HCT116 (cell line): ENCODE data around the gene COBL. TPM values are rescaled to one million over a fixed set of nuclear protein-coding genes. Genes with fewer than 3 reads are reported as not detected.

Source experiments
- ATAC-seq: fragments of 200-7000 bp; cut with Tn5 transposase; 2 replicates; pipeline ENCODE4 v1.9.1; 2020; ENCODE audit warnings: mild to moderate bottlenecking, moderate library complexity
- BruUV-seq: library from RNA; stranded (reverse); fragments of 400-500 nt; replicated peaks from 2 replicates; lab custom pipeline; 2021; lab: Mats Ljungman, UMichigan
- CTCF ChIA-PET: fragments of 300-600 bp; sonication (Branson Sonifier 250); formaldehyde crosslinking; loops from one replicate; lab custom pipeline; 2021; ENCODE audit warnings: antibody characterized with exemption; lab: Charles Lee
- POLR2A ChIA-PET: fragments of 300-600, 350-600 bp; sonication (Branson Sonifier 250); formaldehyde crosslinking; loops from one replicate; lab custom pipeline; 2021; ENCODE audit warnings: antibody characterized with exemption; lab: Charles Lee
- RAD21 ChIA-PET, 2 experiments: fragments of 300-600 bp; sonication (Branson Sonifier 250); formaldehyde crosslinking; loops; one replicate each; lab custom pipeline; 2023; ENCODE audit warnings: low total read pairs in 2 of 2; ENCODE audit not compliant: uncharacterized antibody in 2 of 2, unreplicated experiment in 2 of 2, low non-redundant PET in 1 of 2; lab: Charles Lee
- DNase-seq: peaks from one replicate; pipeline ENCODE4 v3.0.0-alpha.2; 2010; ENCODE audit warnings: low read depth, low spot score
- H2AFZ ChIP-seq: fragments of 200-600 bp; shearing (Covaris generic), sonication (generic); 2 replicates; pipeline ENCODE4 v1.6.1; 2017; ENCODE audit warnings: low read depth, mixed run types, mixed read lengths, antibody characterized with exemption, low read length; ENCODE audit not compliant: poor library complexity, severe bottlenecking
- H3K27ac ChIP-seq: 2 replicates; pipeline ENCODE4 v1.5.1; 2012; ENCODE audit warnings: low read depth, low read length
- H3K27me3 ChIP-seq: fragments of 200-600 bp; sonication (generic); 2 replicates; pipeline ENCODE4 v1.6.1; 2016; ENCODE audit warnings: mixed run types, low read length, mixed read lengths; ENCODE audit not compliant: insufficient read depth
- H3K36me3 ChIP-seq, 2 experiments: fragments of 200-500 bp in 1 of 2; fragments of 200-600 bp in 1 of 2; sonication (Bioruptor generic) in 1 of 2; sonication (generic) in 1 of 2; 2 replicates each; pipeline versions ENCODE4 v1.5.1 to v1.6.1; 2014 to 2016; ENCODE audit warnings: low read length in 2 of 2, inconsistent platforms in 1 of 2, mixed read lengths in 1 of 2, mixed run types in 1 of 2; ENCODE audit not compliant: insufficient read depth in 2 of 2, control insufficient read depth in 1 of 2
- H3K4me1 ChIP-seq, 2 experiments: fragments of 200-600 bp in 1 of 2; sonication (generic) in 1 of 2; 2 replicates each; pipeline versions ENCODE4 v1.5.1 to v1.6.1; 2012 to 2017; ENCODE audit warnings: low read length in 2 of 2, inconsistent platforms in 1 of 2, mild to moderate bottlenecking in 1 of 2, mixed read lengths in 1 of 2, mixed run types in 1 of 2, moderate library complexity in 1 of 2; ENCODE audit not compliant: insufficient read depth in 2 of 2, control insufficient read depth in 1 of 2
- H3K4me2 ChIP-seq: fragments of 200-600 bp; sonication (generic); 2 replicates; pipeline ENCODE4 v1.6.1; 2017; ENCODE audit warnings: mixed run types, low read length, mixed read lengths
- H3K4me3 ChIP-seq, 2 experiments: fragments of 200-600 bp in 1 of 2; sonication (generic) in 1 of 2; replicated peaks in 1 of 2; 2 replicates each; pipeline ENCODE4 v1.5.1; 2011 to 2016; ENCODE audit warnings: low read length in 2 of 2, control low read depth in 1 of 2, low read depth in 1 of 2, mild to moderate bottlenecking in 1 of 2, mixed read lengths in 1 of 2, mixed run types in 1 of 2
- H3K79me2 ChIP-seq: fragments of 200-600 bp; sonication (generic); 2 replicates; pipeline ENCODE4 v1.6.1; 2017; ENCODE audit warnings: mild to moderate bottlenecking, mixed run types, low read length, moderate library complexity, mixed read lengths; ENCODE audit not compliant: insufficient read depth
- H3K9ac ChIP-seq: fragments of 200-600 bp; sonication (generic); 2 replicates; pipeline ENCODE4 v1.6.1; 2016; ENCODE audit warnings: low read length, mixed read lengths
- H3K9me2 ChIP-seq: fragments of 200-600 bp; sonication (generic), shearing (Covaris generic); 2 replicates; pipeline ENCODE4 v1.6.1; 2017; ENCODE audit warnings: mixed run types, mild to moderate bottlenecking, moderate library complexity; ENCODE audit not compliant: insufficient read depth
- H3K9me3 ChIP-seq, 2 experiments: fragments of 200-500 bp in 1 of 2; fragments of 200-600 bp in 1 of 2; sonication (Bioruptor generic) in 1 of 2; sonication (generic) in 1 of 2; 2 replicates each; pipeline ENCODE4 v1.6.1; 2014 to 2017; ENCODE audit warnings: low read length in 2 of 2, mixed read lengths in 2 of 2, inconsistent platforms in 1 of 2, low read depth in 1 of 2, mild to moderate bottlenecking in 1 of 2, mixed run types in 1 of 2, moderate library complexity in 1 of 2; ENCODE audit not compliant: control insufficient read depth in 1 of 2, insufficient read depth in 1 of 2
- H4K20me1 ChIP-seq: fragments of 200-600 bp; sonication (generic), shearing (Covaris generic); 2 replicates; pipeline ENCODE4 v1.6.1; 2017; ENCODE audit warnings: mixed run types, mild to moderate bottlenecking, moderate library complexity; ENCODE audit not compliant: insufficient read depth
- CBX3 ChIP-seq: IDR thresholded peaks from 2 replicates; pipeline ENCODE4 v1.6.1; 2012; ENCODE audit warnings: low read depth
- EGR1 ChIP-seq: IDR thresholded peaks from 2 replicates; pipeline ENCODE4 v1.6.1; 2012; ENCODE audit warnings: low read depth
- ELF1 ChIP-seq: IDR thresholded peaks from 2 replicates; pipeline ENCODE4 v1.6.1; 2012; ENCODE audit warnings: low read depth, borderline replicate concordance
- EZH2 ChIP-seq: fragments of 200-600 bp; sonication (generic); IDR thresholded peaks from 2 replicates; pipeline ENCODE4 v1.6.1; 2017; ENCODE audit warnings: antibody characterized with exemption, mixed run types
- EZH2phosphoT487 ChIP-seq: fragments of 200-600 bp; IDR thresholded peaks from 2 replicates; pipeline ENCODE4 v1.6.1; 2018; ENCODE audit warnings: antibody characterized with exemption, borderline replicate concordance
- FOSL1 ChIP-seq: IDR thresholded peaks from 2 replicates; pipeline ENCODE4 v1.6.1; 2012; ENCODE audit warnings: low read depth
- JUND ChIP-seq: IDR thresholded peaks from 2 replicates; pipeline ENCODE4 v1.6.1; 2012
- POLR2AphosphoS5 ChIP-seq: IDR thresholded peaks from 2 replicates; pipeline ENCODE4 v1.6.1; 2011; ENCODE audit warnings: mild to moderate bottlenecking, low read depth, low read length, moderate library complexity
- SIN3A ChIP-seq: IDR thresholded peaks from 2 replicates; pipeline ENCODE4 v1.6.1; 2012; ENCODE audit warnings: low read depth
- SP1 ChIP-seq: IDR thresholded peaks from 2 replicates; pipeline ENCODE4 v1.6.1; 2012; ENCODE audit warnings: low read depth
- TCF7L2 ChIP-seq: IDR thresholded peaks from 2 replicates; pipeline ENCODE4 v1.7.0; 2011; ENCODE audit warnings: borderline replicate concordance, inconsistent platforms; ENCODE audit not compliant: insufficient read depth, insufficient read length; ENCODE audit errors: extremely low read depth
- YY1 ChIP-seq: IDR thresholded peaks from 2 replicates; pipeline ENCODE4 v1.6.1; 2011; ENCODE audit warnings: low read length, low read depth, moderate library complexity, mild to moderate bottlenecking; ENCODE audit not compliant: insufficient replicate concordance; ENCODE audit errors: extremely low read depth
- ZNF274 ChIP-seq: fragments of 200-500 bp; sonication (Bioruptor generic); IDR thresholded peaks from 2 replicates; pipeline ENCODE4 v1.6.1; 2014; ENCODE audit warnings: mild to moderate bottlenecking, low read depth, low read length, inconsistent platforms
- intact Hi-C: fragments of 100-400 bp; cut with micrococcal nuclease; formaldehyde crosslinking; loops from 2 replicates; pipeline ENCODE4 v1.10.0; 2022
- total RNA-seq: library from RNA; stranded (reverse); gene quantifications from one replicate; pipeline ENCODE4 v1.2.1, GENCODE V29; 2021; ENCODE audit not compliant: unreplicated experiment
- TF ChIP-seq, protein P1 (sequence below), 3 experiments: fragments of 200-600 bp in 1 of 3; sonication (generic) in 1 of 3; IDR thresholded peaks in 2 of 3; conservative IDR thresholded peaks in 1 of 3; 2 replicates each; pipeline ENCODE4 v1.5.1; 2012 to 2017; ENCODE audit warnings: low read depth in 2 of 3, low read length in 2 of 3, antibody characterized with exemption in 1 of 3, borderline replicate concordance in 1 of 3, control low read depth in 1 of 3, mild to moderate bottlenecking in 1 of 3, mixed read lengths in 1 of 3, mixed run types in 1 of 3, moderate library complexity in 1 of 3; ENCODE audit not compliant: insufficient read depth in 1 of 3
- TF ChIP-seq, protein P2 (sequence below): IDR thresholded peaks from 2 replicates; pipeline ENCODE4 v1.6.1; 2012
- TF ChIP-seq, protein P3 (sequence below): IDR thresholded peaks from 2 replicates; pipeline ENCODE4 v1.6.1; 2012
- TF ChIP-seq, protein P4 (sequence below): IDR thresholded peaks from 2 replicates; pipeline ENCODE4 v1.6.1; 2011; ENCODE audit warnings: mild to moderate bottlenecking, low read length, moderate library complexity; ENCODE audit not compliant: insufficient replicate concordance; ENCODE audit errors: extremely low read depth

The COBL gene
- total RNA-seq, 1 experiment from 2014 or later: 19.3 TPM

DNA sequence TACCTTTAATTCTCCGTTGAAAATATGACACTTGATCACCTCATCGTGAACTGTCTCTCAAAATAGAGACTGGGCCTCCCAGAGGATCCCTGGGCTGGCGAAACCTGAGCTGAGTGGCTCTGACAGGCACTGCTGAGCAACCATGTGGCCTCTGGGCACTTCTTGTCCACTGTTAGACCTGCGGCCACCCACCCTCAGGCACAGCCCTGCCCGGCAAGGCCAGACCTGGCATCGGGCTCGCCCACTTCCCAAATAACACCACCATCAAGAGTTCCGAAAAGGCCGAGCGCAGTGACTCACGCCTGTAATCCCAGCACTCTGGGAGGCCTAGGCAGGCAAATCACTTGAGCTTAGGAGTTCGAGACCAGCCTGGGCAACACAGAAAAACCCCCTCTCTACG lies 82.5 kb downstream of the COBL start (continued):
- TF ChIP-seq, protein P1, sequence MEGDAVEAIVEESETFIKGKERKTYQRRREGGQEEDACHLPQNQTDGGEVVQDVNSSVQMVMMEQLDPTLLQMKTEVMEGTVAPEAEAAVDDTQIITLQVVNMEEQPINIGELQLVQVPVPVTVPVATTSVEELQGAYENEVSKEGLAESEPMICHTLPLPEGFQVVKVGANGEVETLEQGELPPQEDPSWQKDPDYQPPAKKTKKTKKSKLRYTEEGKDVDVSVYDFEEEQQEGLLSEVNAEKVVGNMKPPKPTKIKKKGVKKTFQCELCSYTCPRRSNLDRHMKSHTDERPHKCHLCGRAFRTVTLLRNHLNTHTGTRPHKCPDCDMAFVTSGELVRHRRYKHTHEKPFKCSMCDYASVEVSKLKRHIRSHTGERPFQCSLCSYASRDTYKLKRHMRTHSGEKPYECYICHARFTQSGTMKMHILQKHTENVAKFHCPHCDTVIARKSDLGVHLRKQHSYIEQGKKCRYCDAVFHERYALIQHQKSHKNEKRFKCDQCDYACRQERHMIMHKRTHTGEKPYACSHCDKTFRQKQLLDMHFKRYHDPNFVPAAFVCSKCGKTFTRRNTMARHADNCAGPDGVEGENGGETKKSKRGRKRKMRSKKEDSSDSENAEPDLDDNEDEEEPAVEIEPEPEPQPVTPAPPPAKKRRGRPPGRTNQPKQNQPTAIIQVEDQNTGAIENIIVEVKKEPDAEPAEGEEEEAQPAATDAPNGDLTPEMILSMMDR (IDR thresholded peaks at IDR 0.05 in 2 of 3, conservative IDR thresholded peaks at IDR 0.05 in 1 of 3; ENCODE audit: borderline replicate concordance in 1 of 3, insufficient read depth in 1 of 3, low read depth in 2 of 3, low read length in 2 of 3): no peak
- TF ChIP-seq FOSL1 (no peak), POLR2AphosphoS5 (no peak), JUND (no peak), ZNF274 (no peak), ELF1 (no peak), EGR1 (no peak), SP1 (no peak)
- TF ChIP-seq, protein P2, sequence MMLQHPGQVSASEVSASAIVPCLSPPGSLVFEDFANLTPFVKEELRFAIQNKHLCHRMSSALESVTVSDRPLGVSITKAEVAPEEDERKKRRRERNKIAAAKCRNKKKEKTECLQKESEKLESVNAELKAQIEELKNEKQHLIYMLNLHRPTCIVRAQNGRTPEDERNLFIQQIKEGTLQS: no peak

DNA sequence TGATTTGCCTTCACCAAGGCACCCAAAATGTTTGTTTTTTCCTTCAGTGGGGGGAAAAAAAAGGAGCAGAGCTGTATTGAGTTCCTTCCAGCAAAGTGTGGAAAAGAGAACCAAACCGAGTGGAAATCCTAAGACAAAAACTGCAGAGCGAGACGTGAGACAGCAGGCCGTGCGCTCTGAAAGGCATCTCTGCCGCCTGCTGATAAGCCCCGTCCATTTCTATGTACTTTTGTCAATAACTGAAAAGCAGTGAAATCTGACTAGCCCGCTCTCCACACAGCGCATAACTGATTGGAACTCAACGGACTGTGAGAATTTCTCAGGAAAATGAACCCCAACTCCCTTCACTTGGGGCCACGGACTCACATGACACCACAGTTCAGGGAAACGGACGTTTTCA lies 83.2 kb downstream of the COBL start:
- Histone ChIP-seq H3K9me2 (no peaks in the 10 kb centered on the region), H3K36me3 (no peaks in the 10 kb centered on the region), H3K4me3 (no peak overlapping the region), H3K4me1 (peaks cover 5 to 13% of the 10 kb centered on the region in 2 experiments; a peak in 3 of 4 replicates), H3K79me2 (no peaks in the 10 kb centered on the region), H3K27me3 (no peaks in the 10 kb centered on the region), H3K9ac (no peak overlapping the region), H3K4me2 (no peak overlapping the region), H3K27ac (no peak overlapping the region), H4K20me1 (no peaks in the 10 kb centered on the region), H3K9me3 (no peaks in the 10 kb centered on the region), H2AFZ (no peak overlapping the region)
- CTCF ChIA-PET: no interaction called here
- no peak for DNase-seq
- POLR2A ChIA-PET: no interaction called here
- RAD21 ChIA-PET: interaction anchor here in 1 of 2 experiments (0.5 kb wide), 1 partner anchor 100 kb away, joined by 9 read pairs; no protein-coding TSS in a partner anchor
- TF ChIP-seq CBX3 (no peak), YY1 (no peak), SIN3A (no peak), FOSL1 (no peak), EGR1 (no peak), EZH2 (no peak), TCF7L2 (no peak), SP1 (no peak), JUND (no peak), ELF1 (no peak), EZH2phosphoT487 (no peak), POLR2AphosphoS5 (no peak)
- TF ChIP-seq, protein P3, sequence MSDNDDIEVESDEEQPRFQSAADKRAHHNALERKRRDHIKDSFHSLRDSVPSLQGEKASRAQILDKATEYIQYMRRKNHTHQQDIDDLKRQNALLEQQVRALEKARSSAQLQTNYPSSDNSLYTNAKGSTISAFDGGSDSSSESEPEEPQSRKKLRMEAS: no peak
- TF ChIP-seq, protein P1 (IDR thresholded peaks at IDR 0.05 in 2 of 3, conservative IDR thresholded peaks at IDR 0.05 in 1 of 3; ENCODE audit: borderline replicate concordance in 1 of 3, insufficient read depth in 1 of 3, low read depth in 2 of 3, low read length in 2 of 3): no peak
- TF ChIP-seq, protein P4, sequence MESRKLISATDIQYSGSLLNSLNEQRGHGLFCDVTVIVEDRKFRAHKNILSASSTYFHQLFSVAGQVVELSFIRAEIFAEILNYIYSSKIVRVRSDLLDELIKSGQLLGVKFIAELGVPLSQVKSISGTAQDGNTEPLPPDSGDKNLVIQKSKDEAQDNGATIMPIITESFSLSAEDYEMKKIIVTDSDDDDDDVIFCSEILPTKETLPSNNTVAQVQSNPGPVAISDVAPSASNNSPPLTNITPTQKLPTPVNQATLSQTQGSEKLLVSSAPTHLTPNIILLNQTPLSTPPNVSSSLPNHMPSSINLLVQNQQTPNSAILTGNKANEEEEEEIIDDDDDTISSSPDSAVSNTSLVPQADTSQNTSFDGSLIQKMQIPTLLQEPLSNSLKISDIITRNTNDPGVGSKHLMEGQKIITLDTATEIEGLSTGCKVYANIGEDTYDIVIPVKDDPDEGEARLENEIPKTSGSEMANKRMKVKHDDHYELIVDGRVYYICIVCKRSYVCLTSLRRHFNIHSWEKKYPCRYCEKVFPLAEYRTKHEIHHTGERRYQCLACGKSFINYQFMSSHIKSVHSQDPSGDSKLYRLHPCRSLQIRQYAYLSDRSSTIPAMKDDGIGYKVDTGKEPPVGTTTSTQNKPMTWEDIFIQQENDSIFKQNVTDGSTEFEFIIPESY: no peak
- ATAC-seq: no peak
- no TSS peak for BruUV-seq
- intact Hi-C loops: no loop called here
